H1 (cell line): Measurements from ENCODE around the gene SHMT2. TPM values are rescaled to one million over a fixed set of nuclear protein-coding genes. Genes with fewer than 3 reads are reported as not detected.

ENCODE experiments used
- SUZ12 ChIP-seq: fragments of 200-600 bp; sonication (generic); IDR thresholded peaks from 2 replicates; pipeline ENCODE4 v1.6.1; 2012; ENCODE audit warnings: mild to moderate bottlenecking, inconsistent platforms, low read length, moderate library complexity, mixed read lengths
- polyA plus RNA-seq, 7 experiments: library from polyadenylated mRNA; depleted of rRNA in 3 of 7; stranded (reverse) in 5 of 7; unstranded in 2 of 7; fragments of >200 nt in 5 of 7; fragments of 200-250 nt in 2 of 7; gene quantifications; 1 replicate in 5 of 7; 2 replicates in 1 of 7; 4 replicates in 1 of 7; pipeline versions ENCODE4 v1.2.1 to v1.2.3, GENCODE V29; 2011 to 2013; ENCODE audit warnings: missing spikeins in 2 of 7, mixed read lengths in 2 of 7
- total RNA-seq: library from RNA; stranded (reverse); fragmentation: NEBNext Ultra II Directional; extraction: Animal tissue kit (Norgen Biotek cat#: 25700); gene quantifications from 2 replicates; pipeline ENCODE4 v1.2.1, GENCODE V29; 2021
- TF ChIP-seq, protein P1 (sequence below): IDR thresholded peaks from 2 replicates; pipeline ENCODE4 v1.6.1; 2012; ENCODE audit warnings: inconsistent platforms

Gene SHMT2
- total and polyA plus RNA-seq, 2 of the 8 experiments (the other 6 are each of a cell fraction or from before 2014, with no cell fraction given) = 274 to 520 TPM

DNA sequence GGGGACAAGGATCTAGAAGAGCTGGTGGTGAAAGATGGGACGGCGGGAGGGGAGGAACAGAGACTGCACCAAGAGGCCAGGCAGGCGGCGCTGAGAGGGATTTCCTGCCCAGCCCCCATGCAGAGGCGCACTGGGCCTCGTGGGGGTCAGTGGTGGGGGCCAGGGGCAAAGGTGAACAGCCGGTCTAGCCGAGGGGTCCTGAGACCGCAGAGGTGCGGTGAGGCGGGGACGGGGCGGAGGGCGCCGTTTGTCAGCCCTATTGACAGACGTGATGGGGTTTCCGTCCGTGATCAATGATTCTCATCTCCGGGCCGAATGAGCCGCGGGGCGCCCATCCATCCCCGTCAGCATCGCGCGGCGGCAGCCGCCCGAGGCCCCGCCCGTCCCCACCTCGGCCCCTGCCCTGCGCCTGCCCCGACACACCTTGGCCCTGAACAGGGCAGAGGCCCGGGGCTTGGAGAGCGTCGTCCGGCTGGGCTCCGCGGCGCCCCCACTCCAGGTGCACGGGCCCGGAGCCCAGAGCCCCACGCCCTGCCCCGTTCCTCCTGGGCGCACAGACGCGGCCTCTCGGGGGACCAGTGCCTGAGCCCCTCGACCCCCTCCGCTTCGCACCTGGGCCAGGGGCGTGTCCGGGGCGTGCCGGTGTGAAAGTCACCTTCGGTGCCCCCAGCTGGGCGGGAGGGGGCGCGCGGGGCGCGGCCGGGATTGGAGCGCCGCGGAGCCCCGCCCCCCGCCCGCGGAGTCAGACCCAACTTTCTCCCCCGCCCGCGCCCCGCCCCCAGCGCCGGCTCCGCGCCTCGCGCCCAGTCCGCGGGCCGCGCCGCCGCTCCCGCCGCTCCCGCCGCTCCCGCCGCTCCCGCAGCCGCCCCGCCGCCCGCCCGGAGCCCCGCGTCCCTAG, 13.2 kb upstream of the SHMT2 start, which contains the start of gene NXPH4 (continued):
- TF ChIP-seq SUZ12 = peak; percentile 43; the same call in 1 of the 2 replicates
- TF ChIP-seq, protein P1, sequence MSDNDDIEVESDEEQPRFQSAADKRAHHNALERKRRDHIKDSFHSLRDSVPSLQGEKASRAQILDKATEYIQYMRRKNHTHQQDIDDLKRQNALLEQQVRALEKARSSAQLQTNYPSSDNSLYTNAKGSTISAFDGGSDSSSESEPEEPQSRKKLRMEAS = peak; percentile 85
